ENCODE measurements around the gene PGM5. TPM values are rescaled to one million over a fixed set of nuclear protein-coding genes. Genes with fewer than 3 reads are reported as not detected.
"Not testable (repeated sequence)": the region's sequence is repeated elsewhere in the genome, so short reads cannot be mapped to it uniquely, and the experiment has no call there.

The PGM5 gene
- 70.9 TPM for total RNA-seq

GRCh38 chr9:68356380-68357118, at the start of gene PGM5:
PGM5 (plus strand) TSS chr9:68356611; CDS start chr9:68357128, 517 bp downstream.
- H3K4me1 ChIP-seq; H3K36me3 ChIP-seq; H3K9me3 ChIP-seq; H3K27me3 ChIP-seq; intact Hi-C loops (cut with DNase I): not testable (repeated sequence)
- DNase-seq (ENCODE audit: low spot score in 2 of 2) = peak in 1 of 2 donors; percentile 74
- H3K4me3 ChIP-seq = peak within 1 kb of the TSS; percentile 72 to 93
- H3K27ac ChIP-seq = peak within 1 kb of the TSS; percentile 91 to 92

DNA sequence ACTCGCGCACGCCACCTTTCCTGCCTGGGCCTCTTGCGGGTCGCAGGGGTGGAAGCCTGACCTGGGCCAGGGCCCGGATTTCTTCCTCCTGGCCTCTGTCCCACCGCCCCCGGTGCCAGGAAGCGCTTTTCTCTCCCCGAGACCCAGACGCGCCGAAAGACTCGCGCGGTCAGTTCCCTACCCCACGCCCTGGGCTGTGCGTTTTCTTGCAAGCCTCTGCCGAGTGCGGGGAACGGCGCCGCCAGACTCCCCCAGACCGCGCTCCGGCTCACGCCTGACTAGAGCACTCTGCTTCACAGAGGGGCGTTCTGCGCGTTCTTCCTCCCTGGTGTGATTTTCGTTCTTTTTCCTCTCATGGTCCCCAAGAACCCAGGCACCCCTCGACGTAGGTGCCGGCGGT, 49.3 kb upstream of the PGM5 start:
- H3K36me3 ChIP-seq; H3K4me3 ChIP-seq; H3K27me3 ChIP-seq; H3K4me1 ChIP-seq; H3K27ac ChIP-seq; H3K9me3 ChIP-seq; intact Hi-C loops (cut with DNase I): not testable (repeated sequence)
- DNase-seq (ENCODE audit: low spot score in 2 of 2) = peak in 1 of 2 donors; percentile 41

DNA sequence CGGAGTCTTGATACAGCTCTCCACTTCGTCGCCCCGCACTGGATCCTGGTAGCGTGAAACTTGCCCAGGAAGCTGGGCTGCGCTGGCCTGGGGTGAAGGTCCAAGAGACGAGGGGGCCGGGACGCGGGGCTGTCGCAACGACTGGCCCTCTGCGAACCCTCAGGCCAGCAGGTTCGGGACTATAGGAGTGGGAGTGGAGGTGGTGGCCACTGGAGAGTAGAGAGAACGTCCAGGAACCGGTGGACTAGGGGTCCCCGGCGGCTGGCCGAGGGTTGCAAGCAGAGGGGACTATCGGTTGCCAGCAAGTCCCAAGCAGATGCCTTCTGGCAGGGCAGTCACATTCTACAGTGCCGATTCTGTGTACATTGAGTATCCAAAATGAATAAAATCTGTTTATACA, 48.8 kb upstream of the PGM5 start:
- DNase-seq (ENCODE audit: low spot score in 2 of 2) = peak in 1 of 2 donors; percentile 46
- H3K4me1 ChIP-seq; H3K27me3 ChIP-seq; H3K9me3 ChIP-seq; H3K27ac ChIP-seq; H3K36me3 ChIP-seq; intact Hi-C loops (cut with DNase I); H3K4me3 ChIP-seq: not testable (repeated sequence)

DNA sequence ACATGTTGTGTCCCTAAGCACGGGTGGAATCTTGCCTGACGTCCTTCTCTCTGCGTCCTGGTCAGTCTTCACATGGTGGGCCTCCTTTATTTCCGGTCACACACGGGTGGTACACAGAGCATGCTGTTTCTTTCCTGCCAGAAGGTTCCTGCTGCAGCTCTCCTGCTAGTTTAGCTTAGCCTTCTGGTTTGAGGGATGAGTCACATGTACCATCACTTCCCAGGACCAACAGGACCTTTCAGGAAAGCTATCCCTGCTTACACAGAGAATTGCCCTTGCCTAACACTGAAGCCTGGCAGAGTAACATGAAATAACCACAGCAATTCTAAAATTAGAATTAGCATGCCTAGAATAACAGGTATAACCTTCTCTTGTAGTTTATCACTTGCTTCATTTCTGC, 45.2 kb upstream of the PGM5 start:
- DNase-seq (ENCODE audit: low spot score in 2 of 2); H3K27me3 ChIP-seq; H3K9me3 ChIP-seq; H3K4me3 ChIP-seq; H3K4me1 ChIP-seq; H3K36me3 ChIP-seq; H3K27ac ChIP-seq; intact Hi-C loops (cut with DNase I): not testable (repeated sequence)

DNA sequence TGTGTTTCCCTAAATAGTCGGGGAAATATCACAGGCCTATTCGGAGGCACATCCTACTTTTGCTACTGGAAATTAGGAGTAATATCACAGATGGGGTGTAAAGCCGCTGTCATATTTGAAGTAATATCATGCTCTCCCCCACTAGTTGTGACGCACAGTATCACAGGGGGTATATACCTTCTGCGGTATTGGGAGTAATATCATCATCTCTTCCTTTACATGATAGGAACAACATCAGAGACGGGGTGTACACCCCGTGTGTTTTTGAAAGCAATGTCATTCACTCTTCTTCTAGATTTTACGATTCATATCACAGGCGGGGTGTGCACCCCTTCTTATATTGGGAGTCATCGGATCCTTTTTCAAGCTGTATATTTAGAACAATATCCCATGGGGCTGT, 38.2 kb upstream of the PGM5 start:
- H3K27ac ChIP-seq; intact Hi-C loops (cut with DNase I); H3K36me3 ChIP-seq; H3K4me1 ChIP-seq; H3K27me3 ChIP-seq; DNase-seq (ENCODE audit: low spot score in 2 of 2); H3K9me3 ChIP-seq; H3K4me3 ChIP-seq: not testable (repeated sequence)

DNA sequence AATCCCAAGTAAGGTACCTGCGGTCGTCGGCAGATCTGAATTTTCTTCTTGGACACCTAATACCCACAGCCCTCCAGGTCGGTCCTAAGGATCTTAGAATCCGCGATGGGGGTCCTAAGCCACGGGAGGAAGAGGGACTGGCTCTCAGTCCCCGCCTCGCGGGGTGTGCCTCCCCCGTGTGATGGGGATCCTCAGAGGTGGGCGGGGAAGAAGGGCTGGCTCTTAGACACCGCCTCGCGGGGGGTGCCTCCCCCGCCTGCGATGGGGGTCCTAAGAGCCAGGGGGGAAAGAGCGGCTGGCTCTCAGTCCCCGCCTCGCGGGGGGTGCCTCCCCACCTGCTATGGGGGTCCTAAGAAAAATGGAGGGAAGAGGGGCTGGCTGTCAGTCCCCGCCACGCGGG, 32.7 kb upstream of the PGM5 start:
- DNase-seq (ENCODE audit: low spot score in 2 of 2); H3K36me3 ChIP-seq; H3K9me3 ChIP-seq; H3K4me1 ChIP-seq; H3K4me3 ChIP-seq; intact Hi-C loops (cut with DNase I); H3K27me3 ChIP-seq; H3K27ac ChIP-seq: not testable (repeated sequence)

- intact Hi-C loops (cut with DNase I) = not testable (repeated sequence)
Measured at GRCh38 chr9:68324518-68324917, 31.9 kb upstream of the PGM5 start.

GRCh38 chr9:68329106-68329505, 27.3 kb upstream of the PGM5 start:
- H3K36me3 ChIP-seq; H3K27ac ChIP-seq; H3K9me3 ChIP-seq; H3K4me1 ChIP-seq; H3K4me3 ChIP-seq; intact Hi-C loops (cut with DNase I); DNase-seq (ENCODE audit: low spot score in 2 of 2); H3K27me3 ChIP-seq: not testable (repeated sequence)

More at GRCh38 chr9:68324518-68324917, 31.9 kb upstream of the PGM5 start:
- not testable (repeated sequence) for H3K4me1 ChIP-seq; H3K27me3 ChIP-seq; H3K4me3 ChIP-seq; H3K27ac ChIP-seq; H3K36me3 ChIP-seq; H3K9me3 ChIP-seq; DNase-seq (ENCODE audit: low spot score in 2 of 2)

GRCh38 chr9:68330531-68331173, 25.8 kb upstream of the PGM5 start:
- H3K27me3 ChIP-seq; intact Hi-C loops (cut with DNase I); H3K27ac ChIP-seq; DNase-seq (ENCODE audit: low spot score in 2 of 2); H3K4me1 ChIP-seq; H3K9me3 ChIP-seq; H3K4me3 ChIP-seq; H3K36me3 ChIP-seq: not testable (repeated sequence)

GRCh38 chr9:68332122-68332521, 24.3 kb upstream of the PGM5 start:
- H3K9me3 ChIP-seq; DNase-seq (ENCODE audit: low spot score in 2 of 2); H3K4me3 ChIP-seq; H3K27ac ChIP-seq; H3K36me3 ChIP-seq; intact Hi-C loops (cut with DNase I); H3K4me1 ChIP-seq; H3K27me3 ChIP-seq: not testable (repeated sequence)

- H3K27me3 ChIP-seq; intact Hi-C loops (cut with DNase I); H3K27ac ChIP-seq: not testable (repeated sequence)
Measured at GRCh38 chr9:68335935-68336334, 20.5 kb upstream of the PGM5 start.

DNA sequence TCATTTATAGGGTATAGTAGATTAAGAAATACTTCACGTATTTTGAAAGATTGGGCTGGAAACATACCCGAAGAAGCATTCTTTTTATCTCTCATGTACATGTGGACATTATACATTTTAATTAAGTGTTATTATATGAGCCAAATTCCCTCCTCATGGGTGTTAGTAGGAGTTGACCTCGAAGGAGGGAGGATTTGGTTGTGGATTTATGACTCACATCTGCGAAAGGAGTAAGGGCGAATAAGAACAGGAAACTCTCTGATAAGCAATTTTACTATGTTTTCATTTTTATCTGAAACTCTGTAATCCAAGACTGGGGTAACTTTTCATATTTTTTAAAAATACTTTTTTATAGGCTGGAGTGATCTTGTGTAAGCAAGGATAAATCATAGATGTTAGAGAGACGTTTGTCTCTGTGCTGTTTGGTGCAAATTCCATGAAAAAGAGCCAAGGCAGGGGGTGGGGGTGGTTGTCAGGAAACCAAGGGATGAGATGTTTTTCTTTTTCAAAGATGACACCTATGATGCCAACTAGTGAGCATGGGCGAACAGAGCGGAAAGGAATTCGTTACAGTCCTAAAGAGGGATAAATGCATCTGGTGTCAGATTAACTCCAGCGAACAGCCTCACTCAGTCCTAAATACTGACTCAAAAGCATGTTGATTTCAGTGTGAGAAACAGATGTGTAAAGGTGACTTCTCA, 19.6 kb upstream of the PGM5 start:
- H3K27ac ChIP-seq; H3K4me3 ChIP-seq; H3K36me3 ChIP-seq; H3K4me1 ChIP-seq; H3K27me3 ChIP-seq; DNase-seq (ENCODE audit: low spot score in 2 of 2); intact Hi-C loops (cut with DNase I); H3K9me3 ChIP-seq: not testable (repeated sequence)

More at GRCh38 chr9:68335935-68336334, 20.5 kb upstream of the PGM5 start:
- H3K4me3 ChIP-seq; H3K4me1 ChIP-seq; H3K9me3 ChIP-seq; DNase-seq (ENCODE audit: low spot score in 2 of 2); H3K36me3 ChIP-seq: not testable (repeated sequence)

DNA sequence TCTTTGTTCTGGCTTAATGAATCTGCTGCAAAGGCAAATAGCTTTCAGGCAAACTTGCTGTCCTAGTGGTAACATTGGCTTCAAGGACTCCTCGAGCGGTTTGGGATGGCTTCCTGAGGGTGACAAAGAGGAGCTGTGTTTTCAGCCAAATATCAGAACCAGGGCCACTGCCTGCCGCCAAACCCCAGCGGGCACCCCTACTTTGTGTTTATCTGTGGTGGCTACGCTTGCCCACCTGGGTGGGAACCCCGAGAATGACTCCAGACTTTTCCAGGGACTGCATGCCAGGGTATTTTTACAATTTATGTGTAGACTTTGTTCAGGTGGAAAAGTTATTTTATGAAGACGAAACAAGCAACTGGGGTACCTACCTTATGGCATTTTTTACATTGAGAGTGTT, 18.4 kb upstream of the PGM5 start:
- H3K27ac ChIP-seq; H3K27me3 ChIP-seq; DNase-seq (ENCODE audit: low spot score in 2 of 2); H3K4me3 ChIP-seq; H3K4me1 ChIP-seq; intact Hi-C loops (cut with DNase I); H3K36me3 ChIP-seq; H3K9me3 ChIP-seq: not testable (repeated sequence)
